GM21786 (cell line): ENCODE results near the gene MTX1.
A peak's percentile ranks its signal among the peaks of the same experiment; 100 is the strongest.

Source experiments
- ATAC-seq: cut with Tn5 transposase; IDR thresholded peaks from one replicate; pipeline ENCODE4 v1.9.1; 2021; ENCODE audit not compliant: unreplicated experiment

MTX1 gene

GRCh38 chr1:155173478-155174323 is 34.8 kb upstream of the MTX1 start, which contains the start of gene TRIM46:
Gene TRIM46 (plus strand): TSS chr1:155173849. CDS start chr1:155173967, 118 bp downstream.
- no peak for ATAC-seq

- ATAC-seq, result no peak
Observed at GRCh38 chr1:155174324-155175280, 33.9 kb upstream of the MTX1 start.

GRCh38 chr1:155175281-155175926 is 33.1 kb upstream of the MTX1 start:
- ATAC-seq, result no peak

- ATAC-seq, result no peak
Observed at GRCh38 chr1:155175927-155176371, 32.5 kb upstream of the MTX1 start.

DNA sequence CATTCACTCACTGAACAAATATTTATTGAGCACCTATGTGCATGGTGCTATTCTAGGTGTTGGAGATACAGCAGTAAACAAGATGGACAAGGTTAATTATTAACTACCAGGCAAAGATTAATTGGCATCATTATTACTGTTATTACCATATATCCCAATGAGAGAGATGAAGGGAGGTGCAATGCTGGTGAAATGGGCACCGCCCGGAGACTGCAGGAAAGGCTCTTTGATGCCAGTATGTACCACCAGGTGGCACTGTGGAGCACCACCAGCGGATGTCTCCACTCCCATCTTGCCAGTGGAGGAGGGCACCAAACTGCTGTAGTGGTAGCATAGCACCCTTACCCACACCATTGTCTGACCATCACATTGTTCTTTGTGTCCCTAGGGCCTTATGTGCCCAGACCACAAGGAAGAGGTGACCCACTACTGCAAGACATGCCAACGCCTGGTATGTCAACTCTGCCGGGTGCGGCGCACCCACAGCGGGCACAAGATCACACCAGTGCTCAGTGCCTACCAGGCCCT is 31.9 kb upstream of the MTX1 start:
- ATAC-seq, result no peak

DNA sequence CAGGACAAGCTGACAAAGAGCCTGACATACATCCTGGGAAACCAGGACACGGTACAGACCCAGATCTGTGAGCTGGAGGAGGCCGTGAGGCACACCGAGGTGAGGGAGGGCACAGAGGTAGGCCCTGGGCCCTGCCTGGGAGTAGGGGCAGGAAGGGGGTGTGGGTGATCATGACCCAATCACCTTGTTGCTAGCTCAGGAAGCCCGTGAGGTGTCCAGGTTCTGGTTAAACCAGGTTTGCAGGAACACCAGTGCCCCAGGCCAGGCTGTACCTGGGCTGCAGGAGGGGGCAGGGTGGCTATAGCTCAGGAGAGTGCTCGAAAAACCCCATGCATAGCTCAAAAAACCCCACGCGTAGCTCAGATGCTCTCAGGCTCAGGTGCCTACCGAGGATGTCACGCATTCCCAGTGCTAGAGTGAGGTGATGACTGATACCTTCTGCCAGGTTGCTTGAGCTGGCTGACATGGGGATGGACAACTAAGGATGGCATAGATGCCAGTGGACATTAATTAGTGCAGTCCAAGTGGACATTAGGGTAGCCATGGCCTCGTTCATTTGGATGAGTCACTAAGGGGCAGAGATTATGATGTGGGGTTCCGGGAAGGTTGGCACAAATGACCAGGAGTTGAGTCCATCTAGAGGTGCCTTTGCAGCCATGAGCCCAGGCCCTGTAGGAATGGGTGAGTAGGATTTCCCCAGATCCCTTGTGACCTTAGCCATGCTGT is 31.1 kb upstream of the MTX1 start:
- no peak for ATAC-seq

GRCh38 chr1:155177918-155178281 is 30.6 kb upstream of the MTX1 start:
- no peak for ATAC-seq

DNA sequence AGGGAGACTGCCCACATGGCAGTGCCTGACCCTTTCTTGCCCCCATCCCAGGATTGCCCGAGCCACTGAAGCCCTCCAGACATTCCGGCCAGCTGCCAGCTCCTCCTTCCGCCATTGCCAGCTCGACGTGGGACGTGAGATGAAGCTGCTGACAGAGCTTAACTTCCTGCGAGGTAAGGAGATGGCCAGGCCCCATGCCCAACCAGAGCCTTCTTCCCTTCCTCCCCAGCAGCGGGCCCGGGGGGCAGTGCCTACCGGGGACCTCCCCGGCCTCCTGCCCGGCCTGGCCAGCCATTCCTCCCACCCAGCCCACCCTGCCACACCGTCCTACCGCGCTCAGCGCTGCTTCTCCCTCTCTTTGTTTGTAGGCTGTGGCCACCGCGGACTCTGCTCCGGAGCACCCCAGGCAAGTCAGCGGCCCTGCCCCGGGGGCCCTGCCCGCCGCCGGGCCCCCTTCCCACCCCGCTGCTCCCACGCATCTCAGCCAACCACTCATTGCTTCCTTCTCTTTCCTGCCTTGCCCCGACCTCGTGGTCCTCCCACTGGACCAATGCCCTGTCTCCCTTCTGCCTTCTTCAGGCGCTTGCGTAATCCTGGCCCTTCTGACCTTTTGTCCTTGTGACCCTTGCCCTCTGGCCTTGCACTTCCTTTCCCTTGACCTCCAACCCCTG is 29.9 kb upstream of the MTX1 start:
- ATAC-seq, result no peak

- no peak for ATAC-seq
Observed at GRCh38 chr1:155179112-155180031, 29.1 kb upstream of the MTX1 start.

GRCh38 chr1:155181371-155182051 is 27.0 kb upstream of the MTX1 start:
- ATAC-seq, result no peak

- ATAC-seq, result no peak
Observed at GRCh38 chr1:155182052-155182550, 26.4 kb upstream of the MTX1 start.

GRCh38 chr1:155183775-155184221 is 24.7 kb upstream of the MTX1 start:
- no peak for ATAC-seq

GRCh38 chr1:155184351-155184811 is 24.1 kb upstream of the MTX1 start:
- ATAC-seq, result no peak

DNA sequence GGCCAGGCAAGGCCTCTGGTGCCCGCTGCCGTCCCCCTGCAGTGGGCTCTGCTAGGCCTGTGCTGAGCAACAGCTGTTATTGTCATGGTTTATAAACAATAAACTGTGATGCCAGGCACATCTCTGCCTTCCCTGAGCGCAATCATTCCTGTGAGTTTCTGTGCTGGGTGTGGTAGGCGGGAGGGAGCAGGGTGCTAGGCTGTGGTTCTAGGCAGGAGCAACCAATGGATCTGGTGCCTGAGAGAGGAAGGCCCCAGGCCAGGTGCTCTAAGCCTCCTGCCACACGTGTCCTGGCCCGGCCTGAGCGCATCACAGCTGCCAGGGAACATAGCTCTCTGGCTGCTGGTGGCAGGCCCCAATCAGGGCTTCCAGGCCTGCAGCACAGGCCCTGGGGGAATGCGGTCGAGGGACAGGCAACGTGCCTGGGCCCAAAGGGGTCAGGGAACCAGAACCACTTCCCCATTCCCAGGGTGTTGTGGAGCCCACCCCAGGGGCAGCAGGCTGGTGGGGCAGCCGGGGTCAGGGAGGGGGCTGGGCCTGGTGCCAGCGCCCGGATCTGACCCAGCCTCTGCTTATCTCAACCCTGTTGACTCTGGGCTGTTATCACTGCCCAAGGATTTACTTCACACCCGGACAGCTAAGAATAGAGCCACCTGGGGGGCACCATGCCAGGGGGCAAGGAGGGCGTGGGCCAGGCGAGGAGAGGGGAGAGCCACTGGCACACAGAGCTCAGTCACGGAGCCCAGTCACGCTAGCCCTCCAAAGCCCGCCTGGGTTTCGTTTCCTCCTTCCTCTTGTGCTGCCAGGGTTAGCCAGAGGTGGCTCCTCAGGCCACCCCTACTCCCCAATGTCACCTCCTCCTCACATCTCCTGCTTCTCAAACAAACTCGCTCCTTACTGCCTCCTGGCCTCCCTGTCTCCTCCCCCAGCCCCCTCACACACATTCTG is 23.4 kb upstream of the MTX1 start:
- peak; percentile 96 for ATAC-seq

DNA sequence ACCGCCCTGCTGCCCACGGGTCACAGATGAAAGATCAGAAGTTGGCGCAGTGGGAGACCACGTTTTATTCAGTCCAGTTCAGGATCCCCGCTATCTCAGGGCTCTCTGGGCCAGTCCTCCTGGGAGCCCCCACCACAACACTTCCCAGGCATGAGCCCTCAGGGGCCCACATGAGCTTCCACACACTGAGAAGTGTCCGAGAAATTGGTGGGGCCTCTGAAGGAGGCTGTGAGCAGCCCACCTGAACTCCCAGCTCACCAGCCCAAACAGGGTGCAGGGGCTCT is 22.8 kb upstream of the MTX1 start:
- ATAC-seq, result no peak

- no peak for ATAC-seq
Observed at GRCh38 chr1:155186067-155186793, 22.3 kb upstream of the MTX1 start.
